Muscle of leg (tissue), 11 donors: ENCODE measurements around the gene NUBP2. TPM values are rescaled to one million over a fixed set of nuclear protein-coding genes. Genes with fewer than 3 reads are reported as not detected.

ENCODE experiments used
- DNase-seq: peaks from one replicate; pipeline ENCODE4 v3.0.0; 2013
- H3K27ac ChIP-seq: one replicate; pipeline ENCODE4 v1.5.1; 2013; ENCODE audit warnings: mild to moderate bottlenecking, low read length, control low read depth
- H3K27me3 ChIP-seq: one replicate; pipeline ENCODE4 v1.6.1; 2013; ENCODE audit warnings: low read length; ENCODE audit not compliant: control insufficient read depth, insufficient read depth
- H3K36me3 ChIP-seq: one replicate; pipeline ENCODE4 v1.6.1; 2013; ENCODE audit warnings: low read length; ENCODE audit not compliant: control insufficient read depth, insufficient read depth
- H3K4me1 ChIP-seq: one replicate; pipeline ENCODE4 v1.6.1; 2013; ENCODE audit warnings: low read length; ENCODE audit not compliant: control insufficient read depth, insufficient read depth
- H3K4me3 ChIP-seq: one replicate; pipeline ENCODE4 v1.5.1; 2013; ENCODE audit warnings: low read length, control low read depth
- H3K9me3 ChIP-seq: replicated peaks from 2 replicates; pipeline ENCODE4 v1.6.1; 2013; ENCODE audit warnings: low read depth, low read length; ENCODE audit not compliant: control insufficient read depth
- whole genome bisulfite sequencing: methylation state at CpG from one replicate; pipeline ENCODE4 v1.1.5; 2013; ENCODE audit warnings: missing lambda C conversion rate; ENCODE audit not compliant: insufficient coverage; 5-methylcytosine and 5-hydroxymethylcytosine counted together
- polyA plus RNA-seq, 8 donors: library from polyadenylated mRNA; unstranded; fragments of 120-200 nt; gene quantifications; one replicate each; pipeline versions ENCODE4 v1.2.1 to v1.2.3, GENCODE V29; 2013; ENCODE audit warnings: inconsistent platforms in 1 of 8, low replicate concordance in 1 of 8; ENCODE audit not compliant: insufficient read length in 8 of 8, insufficient read depth in 1 of 8
- total RNA-seq: library from RNA; stranded (reverse); fragments of 120-200 nt; gene quantifications from one replicate; pipeline ENCODE4 v1.2.4, GENCODE V29; 2013

Gene NUBP2
- total and polyA plus RNA-seq, 9 donors, result 40.6 to 59.7 (median 49.2) TPM

GRCh38 chr16:1800701-1801100 is 17.9 kb downstream of the NUBP2 start:
- H3K9me3 ChIP-seq, result peaks cover 14% of the 10 kb centered on the region
- H3K36me3 ChIP-seq, result peaks cover 3% of the 10 kb centered on the region
- no peak overlapping the region for H3K4me3 ChIP-seq
- DNase-seq, result no peak
- 64% methylated on average over 8 of the region's 10 CpGs for WGBS
- no peaks in the 10 kb centered on the region for H3K4me1 ChIP-seq
- H3K27ac ChIP-seq, result no peak overlapping the region
- no peaks in the 10 kb centered on the region for H3K27me3 ChIP-seq

- no peak for DNase-seq
- WGBS, result 100% methylated on average over 3 of the region's 10 CpGs
- peaks cover 46% of the 10 kb centered on the region for H3K36me3 ChIP-seq
Measured at GRCh38 chr16:1807626-1808025, 24.9 kb downstream of the NUBP2 start.

DNA sequence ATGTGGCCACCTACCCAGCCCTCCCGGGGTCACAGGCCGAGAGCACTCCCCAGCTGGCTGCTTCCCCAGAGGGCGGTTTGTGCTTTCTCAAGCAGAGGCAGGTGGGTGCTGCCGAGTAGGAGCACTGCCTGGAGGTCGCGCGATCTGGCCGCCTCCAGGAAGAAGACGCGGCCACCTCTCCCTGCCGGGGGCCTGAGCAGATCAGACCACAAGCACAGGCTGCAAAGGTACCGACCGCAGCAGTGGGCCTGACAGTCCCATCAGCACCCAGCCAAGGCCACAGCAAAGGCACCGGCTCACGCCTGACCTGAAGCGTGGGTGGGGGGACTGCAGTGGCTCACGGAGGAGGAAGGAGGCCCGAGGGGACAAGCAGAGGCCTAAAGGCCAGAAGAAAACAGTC is 25.9 kb downstream of the NUBP2 start:
- WGBS, result 90% methylated on average over 15 of the region's 18 CpGs
- no peak overlapping the region for H3K4me3 ChIP-seq
- H3K9me3 ChIP-seq, result peaks cover 2% of the 10 kb centered on the region
- DNase-seq, result no peak
- H3K27me3 ChIP-seq, result no peaks in the 10 kb centered on the region
- H3K4me1 ChIP-seq, result peaks cover 4% of the 10 kb centered on the region
- H3K36me3 ChIP-seq, result peaks cover 46% of the 10 kb centered on the region
- no peak overlapping the region for H3K27ac ChIP-seq

More at GRCh38 chr16:1807626-1808025, 24.9 kb downstream of the NUBP2 start:
- Histone ChIP-seq H3K27me3 (no peaks in the 10 kb centered on the region), H3K4me3 (no peak overlapping the region), H3K9me3 (peaks cover 2% of the 10 kb centered on the region), H3K4me1 (no peaks in the 10 kb centered on the region), H3K27ac (no peak overlapping the region)

DNA sequence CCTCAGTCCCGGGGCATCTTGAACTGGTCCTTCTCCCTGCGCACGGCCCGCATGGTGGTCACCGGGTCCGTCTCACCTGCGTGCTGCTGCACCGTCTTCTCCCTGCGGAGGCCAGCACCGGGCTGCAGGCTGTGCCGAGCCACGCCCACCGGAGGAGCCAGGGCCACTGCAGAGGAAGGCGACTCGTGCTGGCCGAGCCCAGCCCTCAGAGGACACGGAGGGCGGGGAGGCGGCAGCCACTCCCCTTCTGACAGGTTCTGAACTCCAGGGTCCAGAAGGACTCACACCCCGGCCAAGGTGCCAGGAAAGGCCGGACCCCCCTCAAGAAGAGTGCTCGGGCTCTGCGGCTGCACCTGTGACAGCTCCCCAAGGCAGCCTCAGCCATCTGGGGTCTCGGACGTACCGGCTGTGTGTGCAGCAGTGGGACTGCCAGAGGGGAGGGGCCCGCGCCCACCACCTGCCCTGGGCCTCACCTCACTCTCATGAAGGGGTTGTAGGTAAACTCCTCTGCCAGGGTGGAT is 26.6 kb downstream of the NUBP2 start:
- Histone ChIP-seq H3K4me1 (peaks cover 4% of the 10 kb centered on the region), H3K27me3 (no peaks in the 10 kb centered on the region), H3K36me3 (peaks cover 46% of the 10 kb centered on the region), H3K4me3 (no peak overlapping the region), H3K9me3 (peaks cover 2% of the 10 kb centered on the region), H3K27ac (no peak overlapping the region)
- 69% methylated on average over 25 of the region's 28 CpGs for WGBS
- DNase-seq, result no peak

GRCh38 chr16:1810106-1810505 is 27.3 kb downstream of the NUBP2 start:
- H3K4me1 ChIP-seq, result peaks cover 4% of the 10 kb centered on the region
- H3K27ac ChIP-seq, result no peak overlapping the region
- H3K4me3 ChIP-seq, result no peak overlapping the region
- H3K27me3 ChIP-seq, result no peaks in the 10 kb centered on the region
- peaks cover 2% of the 10 kb centered on the region for H3K9me3 ChIP-seq
- 93% methylated on average over 6 of the region's 16 CpGs for WGBS
- H3K36me3 ChIP-seq, result peaks cover 46% of the 10 kb centered on the region
- no peak for DNase-seq

GRCh38 chr16:1810536-1810935 is 27.8 kb downstream of the NUBP2 start:
- Histone ChIP-seq H3K27ac (no peak overlapping the region), H3K27me3 (no peaks in the 10 kb centered on the region), H3K9me3 (peaks cover 2% of the 10 kb centered on the region), H3K36me3 (peaks cover 50% of the 10 kb centered on the region), H3K4me1 (peaks cover 4% of the 10 kb centered on the region), H3K4me3 (no peak overlapping the region)
- WGBS, result 85% methylated on average over 13 of the region's 16 CpGs
- no peak for DNase-seq

DNA sequence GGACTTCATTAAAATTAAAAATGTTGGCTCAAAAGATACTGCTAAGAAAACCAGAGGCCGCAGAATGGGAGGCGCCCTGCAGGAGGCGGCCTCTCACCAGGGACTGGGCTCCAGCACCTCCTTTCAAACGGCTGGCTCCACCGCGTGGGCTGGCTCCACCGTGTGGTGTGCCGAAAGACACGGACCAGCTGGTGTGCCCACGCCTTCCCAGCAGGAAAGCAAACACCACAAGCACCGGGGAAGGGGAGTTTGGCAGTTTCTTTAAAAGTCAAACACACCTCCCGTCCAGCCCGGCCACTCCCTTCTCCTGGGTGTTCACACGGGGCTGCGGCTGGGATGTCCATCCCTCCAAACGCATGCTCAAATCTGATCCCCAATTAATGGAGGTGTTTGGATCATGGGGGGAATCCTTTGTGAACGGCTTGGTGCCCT is 30.0 kb downstream of the NUBP2 start:
- Histone ChIP-seq H3K36me3 (peaks cover 51% of the 10 kb centered on the region), H3K9me3 (no peaks in the 10 kb centered on the region), H3K27ac (no peak overlapping the region), H3K27me3 (no peaks in the 10 kb centered on the region), H3K4me3 (no peak overlapping the region), H3K4me1 (peaks cover 4% of the 10 kb centered on the region)
- peak; percentile 60 for DNase-seq
- 10% methylated on average over 2 of the region's 17 CpGs for WGBS

DNA sequence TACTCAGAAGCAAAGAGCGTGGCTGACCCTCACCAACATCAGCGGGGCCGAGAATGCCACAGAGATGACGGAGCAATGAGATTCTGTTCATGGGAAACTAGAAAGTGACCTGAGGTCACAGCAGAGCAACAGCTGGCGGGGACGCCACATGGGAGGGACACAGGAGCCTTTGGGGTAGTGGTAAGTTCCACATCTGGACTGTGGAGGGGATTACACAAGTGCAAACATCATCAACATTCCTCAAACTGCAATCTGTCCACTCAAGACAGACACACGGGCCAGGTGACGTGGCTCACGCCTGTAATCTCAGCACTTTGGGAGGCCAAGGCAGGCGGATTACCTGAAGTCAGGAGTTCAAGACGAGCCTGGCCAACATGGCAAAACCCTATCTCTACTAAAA is 32.7 kb downstream of the NUBP2 start:
- peaks cover 4% of the 10 kb centered on the region for H3K4me1 ChIP-seq
- H3K4me3 ChIP-seq, result no peak overlapping the region
- peaks cover 45% of the 10 kb centered on the region for H3K36me3 ChIP-seq
- no peak overlapping the region for H3K27ac ChIP-seq
- 92% methylated on average over 4 of the region's 11 CpGs for WGBS
- H3K27me3 ChIP-seq, result no peaks in the 10 kb centered on the region
- no peak for DNase-seq
- no peaks in the 10 kb centered on the region for H3K9me3 ChIP-seq

GRCh38 chr16:1816396-1817275 is 33.9 kb downstream of the NUBP2 start:
- Histone ChIP-seq H3K4me1 (peaks cover 4% of the 10 kb centered on the region), H3K9me3 (no peaks in the 10 kb centered on the region), H3K27me3 (no peaks in the 10 kb centered on the region), H3K27ac (no peak overlapping the region), H3K4me3 (no peak overlapping the region), H3K36me3 (peaks cover 49% of the 10 kb centered on the region)
- 92% methylated on average over 34 of the region's 40 CpGs for WGBS
- no peak for DNase-seq

GRCh38 chr16:1817276-1817589 is 34.5 kb downstream of the NUBP2 start:
- Histone ChIP-seq H3K27me3 (no peaks in the 10 kb centered on the region), H3K4me1 (peaks cover 4% of the 10 kb centered on the region), H3K4me3 (no peak overlapping the region), H3K27ac (no peak overlapping the region), H3K9me3 (no peaks in the 10 kb centered on the region), H3K36me3 (peaks cover 54% of the 10 kb centered on the region)
- 94% methylated on average over 9 of the region's 9 CpGs for WGBS
- no peak for DNase-seq
